NCI-H1436 (cell line): ENCODE results near the gene GNPTG.

ENCODE experiments used
- DNase-seq: peaks from one replicate; lab custom pipeline; 2025; lab: John Stamatoyannopoulos, UW

The GNPTG gene

DNA sequence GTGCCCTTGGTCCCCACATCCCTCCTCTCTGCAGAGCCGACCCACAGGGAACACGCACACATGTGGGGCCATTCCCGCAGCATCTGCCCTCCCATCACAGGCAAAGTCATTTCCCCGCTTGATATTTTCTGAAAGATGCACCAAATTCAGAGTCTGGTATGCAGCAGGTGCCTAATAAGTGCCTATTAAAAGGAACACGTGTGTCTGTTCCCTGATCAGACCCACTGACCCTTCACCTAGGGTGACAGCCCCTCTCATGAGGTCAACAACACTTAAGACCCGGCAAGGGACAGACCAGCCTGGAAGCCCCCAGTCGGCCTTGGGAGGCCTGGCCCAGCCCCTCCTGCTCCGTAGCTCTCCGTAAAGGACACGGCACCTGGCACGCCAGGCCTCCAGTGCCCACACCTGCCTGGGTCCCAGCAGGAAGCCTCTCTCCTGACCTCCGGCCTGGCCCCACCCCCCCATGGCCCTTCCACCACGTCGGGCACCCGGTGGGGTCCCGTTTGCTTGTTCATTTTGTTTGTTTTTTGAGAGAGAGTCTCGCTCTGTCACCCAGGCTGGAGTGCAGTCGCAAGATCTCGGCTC, 42.7 kb downstream of the GNPTG start:
- no peak for DNase-seq

DNA sequence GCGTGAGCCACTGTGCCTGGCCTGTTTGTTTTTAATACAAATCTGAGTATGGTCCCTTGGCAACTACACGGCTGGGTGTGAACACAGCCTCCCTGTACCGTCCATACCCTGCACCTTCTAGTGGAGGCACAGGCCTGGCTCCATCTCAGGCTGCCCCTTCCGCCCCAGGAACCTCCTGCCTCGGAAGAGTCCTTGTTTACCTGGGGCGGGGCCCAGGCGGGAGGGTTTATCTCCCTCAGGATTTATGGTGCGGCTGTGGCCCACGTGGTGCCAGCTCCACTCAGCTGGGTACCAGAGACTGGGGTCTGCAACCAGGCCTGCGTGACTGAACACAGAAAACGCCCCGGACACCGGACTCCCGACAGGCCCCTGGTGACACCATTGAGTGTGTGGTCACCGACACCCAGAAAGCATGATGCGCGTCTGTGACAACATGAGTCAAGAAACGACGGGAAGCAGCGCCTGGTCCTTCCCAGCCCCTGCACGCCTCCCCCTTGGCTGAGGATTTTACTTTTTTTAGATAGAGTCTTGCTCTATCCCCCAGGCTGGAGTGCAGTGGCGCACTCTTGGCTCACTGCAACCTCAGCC, 43.8 kb downstream of the GNPTG start:
- no peak for DNase-seq

DNA sequence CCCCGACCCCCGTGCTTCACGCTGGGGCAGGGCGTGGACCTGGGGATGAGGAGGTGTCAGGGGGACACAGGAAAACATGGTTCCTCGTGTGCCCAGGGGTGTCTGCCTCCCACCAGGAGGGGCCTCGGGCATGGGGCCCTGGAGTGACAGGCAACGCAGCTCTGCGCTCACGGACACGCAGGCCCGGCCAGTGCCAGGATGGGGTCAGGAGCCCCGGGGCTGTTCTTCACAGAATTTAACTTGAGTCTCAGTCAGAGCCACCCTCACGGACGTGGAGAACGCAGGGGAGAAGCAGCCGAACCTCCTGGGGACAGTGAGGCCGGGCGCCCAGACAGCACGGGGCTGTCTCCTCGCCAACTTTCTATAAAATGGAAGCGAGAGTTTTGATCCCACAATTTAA, 46.0 kb downstream of the GNPTG start:
- DNase-seq = no peak

DNA sequence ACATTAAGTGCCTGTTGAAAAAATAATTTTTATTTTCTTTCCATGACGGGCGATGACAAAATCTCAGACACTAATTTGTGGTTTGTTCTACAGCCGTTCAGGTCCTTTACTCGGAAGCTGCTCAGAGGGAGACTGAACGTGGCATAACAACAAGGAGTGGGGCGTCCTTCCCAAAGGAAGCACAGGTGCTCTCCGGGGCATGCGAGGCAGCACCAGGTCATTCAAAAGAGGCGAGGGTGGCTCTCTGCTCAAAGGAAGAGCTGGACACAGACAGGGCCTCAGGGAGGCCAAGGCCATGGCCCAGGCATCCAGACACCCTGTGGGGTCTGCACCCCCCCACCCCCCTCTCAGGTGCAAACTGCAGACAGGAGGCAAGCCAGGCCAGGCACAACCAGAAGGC, 46.6 kb downstream of the GNPTG start:
- DNase-seq = no peak

DNA sequence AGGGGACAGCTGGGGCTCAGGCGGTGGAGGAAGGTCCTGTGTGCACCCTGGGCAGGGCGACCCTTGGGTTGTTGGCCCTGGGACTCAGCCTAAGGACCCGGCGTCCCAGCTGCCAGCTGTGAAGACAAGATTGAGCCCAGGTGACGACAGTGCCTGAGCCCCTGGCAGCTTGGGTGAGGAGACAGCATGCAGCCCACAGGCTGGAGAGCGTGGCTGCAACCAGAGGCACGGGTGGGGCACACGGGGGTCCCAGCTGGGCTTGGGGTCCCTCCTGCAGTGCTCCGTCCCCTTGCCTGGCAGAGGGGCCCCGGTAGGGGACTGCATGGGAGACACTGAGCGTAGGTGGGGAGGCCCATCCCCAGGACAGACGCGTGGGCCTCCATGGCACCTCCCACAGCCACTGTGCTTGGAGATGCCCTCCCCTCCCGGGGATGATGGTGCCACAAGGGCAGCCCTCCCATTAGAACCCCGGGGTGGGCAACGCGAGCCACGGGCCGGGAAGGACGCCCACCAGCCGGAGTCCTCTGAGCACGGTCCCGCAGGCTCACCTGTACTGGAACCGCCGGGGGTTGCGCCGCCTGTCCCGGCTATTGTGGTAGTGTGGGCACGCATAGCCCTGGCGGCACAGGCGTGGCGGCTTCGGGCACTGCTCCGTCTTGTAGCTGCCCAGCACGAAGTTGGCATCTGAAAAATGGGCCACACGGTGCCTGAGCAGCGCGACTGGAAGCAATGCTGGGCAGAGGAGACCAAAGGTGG, 47.3 kb downstream of the GNPTG start:
- no peak for DNase-seq

DNA sequence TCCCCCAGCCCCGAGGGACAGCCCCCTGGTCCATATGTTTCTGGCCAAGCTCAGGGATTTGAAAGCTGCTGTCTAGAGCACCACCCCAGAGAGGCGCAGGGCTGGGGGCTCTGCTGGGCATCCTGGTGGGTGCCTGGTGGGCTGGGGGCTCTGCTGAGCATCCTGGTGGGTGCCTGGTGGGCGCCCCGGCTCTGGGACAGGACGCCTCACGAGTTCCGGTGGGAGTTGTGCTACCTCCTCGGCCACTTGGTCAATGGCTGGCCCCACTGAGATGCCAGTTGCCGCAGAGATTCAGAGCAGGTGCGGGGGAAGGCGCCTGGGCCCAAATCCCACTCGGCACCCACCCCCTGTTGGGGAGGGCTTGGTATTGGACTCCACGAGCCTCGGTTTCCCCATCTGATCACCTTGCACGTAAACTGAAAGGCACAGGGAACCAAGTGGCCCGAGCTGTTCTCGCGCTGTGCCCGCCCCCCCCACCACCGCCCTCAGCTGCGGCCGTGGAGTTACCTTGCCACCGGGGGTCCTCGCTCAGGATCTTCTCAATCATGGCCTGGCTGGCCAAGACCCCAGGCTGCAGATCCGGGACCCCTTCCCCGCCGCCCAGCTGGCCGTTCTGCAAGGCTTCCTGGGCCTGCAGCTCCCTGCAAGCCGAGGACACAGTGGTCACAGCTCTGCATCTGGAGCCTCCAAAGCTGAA, 49.5 kb downstream of the GNPTG start:
- no peak for DNase-seq

DNA sequence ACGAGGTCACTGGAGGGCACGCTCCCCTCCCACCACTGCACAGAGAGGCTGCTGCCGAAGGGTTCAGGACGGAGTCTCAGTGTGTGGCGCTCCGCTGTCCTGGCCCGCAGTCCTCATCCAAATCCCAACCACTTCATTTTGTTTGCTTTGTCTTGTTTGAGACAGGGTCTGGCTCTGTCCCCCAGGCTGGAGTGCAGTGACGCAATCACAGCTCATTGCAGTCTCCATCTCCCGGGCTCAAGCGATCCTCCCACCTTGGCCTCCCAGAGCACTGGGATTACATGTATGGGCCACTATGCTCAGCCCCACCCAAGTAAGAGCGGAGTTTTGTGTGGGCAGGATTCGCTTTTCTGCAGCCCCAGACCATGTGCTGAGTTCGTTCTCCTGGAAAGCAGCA, 50.0 kb downstream of the GNPTG start:
- DNase-seq = no peak

DNA sequence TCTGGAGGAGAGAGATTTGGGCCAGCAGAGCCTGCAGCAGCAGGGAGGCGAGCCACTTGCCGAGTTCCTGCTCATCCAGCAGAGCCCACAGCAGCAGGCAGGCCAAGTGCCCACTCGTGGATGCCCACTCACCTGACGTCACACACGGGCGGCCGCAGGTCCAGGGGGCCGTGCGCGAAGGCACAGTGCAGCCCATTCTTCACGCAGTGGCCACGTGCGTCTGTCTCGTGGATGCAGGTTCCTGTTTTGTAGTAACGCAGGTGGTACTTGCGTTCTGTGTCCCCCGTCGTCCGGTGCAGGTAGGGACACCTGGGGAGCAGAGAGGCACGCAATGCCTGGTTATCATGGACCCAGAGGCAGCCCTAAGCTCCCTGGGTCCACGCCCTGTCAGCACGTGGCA, 51.3 kb downstream of the GNPTG start:
- DNase-seq = no peak

DNA sequence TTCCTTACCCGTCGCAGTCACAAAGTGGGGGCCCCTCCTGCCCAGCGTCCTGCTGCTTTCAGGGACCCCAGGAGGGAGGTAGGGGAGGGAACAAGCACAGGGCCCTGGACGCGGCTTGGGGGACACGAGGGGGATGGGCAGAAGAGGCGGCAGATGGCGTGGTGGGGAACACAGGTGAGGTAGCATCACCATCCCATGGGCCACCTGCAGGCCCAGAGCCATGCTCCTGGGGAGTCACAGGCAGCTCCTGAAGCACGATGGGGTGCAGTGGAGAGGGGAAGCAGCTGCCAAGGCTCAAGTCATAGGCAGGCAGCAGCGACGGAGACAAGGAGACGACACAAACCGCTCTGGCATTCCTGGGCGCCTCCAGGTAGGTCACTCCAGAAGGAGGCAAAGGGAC, 52.0 kb downstream of the GNPTG start:
- no peak for DNase-seq

DNA sequence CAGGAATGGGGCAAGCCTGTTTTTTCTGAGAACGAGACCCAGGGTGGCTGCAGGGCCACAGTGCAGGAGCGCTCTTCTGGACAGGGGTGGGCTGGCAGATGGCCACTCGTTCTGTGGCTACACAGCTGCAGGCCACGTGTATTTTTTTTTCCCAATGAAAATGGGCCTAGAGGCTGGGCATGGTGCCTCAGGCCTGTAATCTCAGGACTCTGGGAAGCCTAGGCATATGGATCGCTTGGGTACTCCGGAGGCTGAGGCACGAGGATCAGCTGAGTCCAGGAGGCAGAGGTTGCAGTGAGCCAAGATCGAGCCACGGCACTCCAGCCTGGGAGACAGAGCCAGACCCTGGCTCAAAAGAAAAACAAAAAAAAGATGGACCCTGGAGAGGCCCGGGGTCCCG, 56.0 kb downstream of the GNPTG start:
- DNase-seq = no peak

DNA sequence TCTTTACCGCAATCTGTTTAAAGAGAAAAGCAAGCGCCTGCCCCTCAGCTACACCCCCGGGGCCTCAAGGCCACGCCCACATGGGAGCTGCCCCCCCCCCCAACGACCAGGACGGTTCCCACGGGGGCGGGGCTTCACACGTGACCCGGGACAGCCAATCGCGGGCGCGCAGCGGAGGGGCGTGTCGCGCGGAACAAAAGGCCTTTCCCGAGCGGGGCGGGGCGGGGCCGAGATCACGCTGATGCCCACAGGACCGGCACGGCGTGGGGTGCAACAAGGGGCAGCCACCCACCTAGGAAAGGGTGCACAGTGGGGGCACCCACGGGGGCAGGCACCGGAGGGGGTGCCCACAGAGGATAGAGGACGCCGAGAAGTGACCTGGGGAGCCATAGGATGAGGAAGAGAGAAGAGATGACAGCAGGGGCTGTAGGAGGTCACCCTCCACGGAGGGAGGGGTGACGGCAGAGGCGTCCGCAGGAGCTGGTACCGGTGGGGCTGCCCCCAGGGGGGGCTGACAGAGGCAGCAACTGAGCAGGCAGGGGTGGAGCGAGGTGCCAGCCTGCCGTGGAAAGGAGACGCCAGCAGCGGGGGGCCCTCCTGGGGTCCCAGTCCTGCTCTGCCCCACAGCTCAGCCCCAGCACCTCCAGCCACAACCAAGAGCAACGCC, 56.6 kb downstream of the GNPTG start:
- peak; percentile 89 for DNase-seq

DNA sequence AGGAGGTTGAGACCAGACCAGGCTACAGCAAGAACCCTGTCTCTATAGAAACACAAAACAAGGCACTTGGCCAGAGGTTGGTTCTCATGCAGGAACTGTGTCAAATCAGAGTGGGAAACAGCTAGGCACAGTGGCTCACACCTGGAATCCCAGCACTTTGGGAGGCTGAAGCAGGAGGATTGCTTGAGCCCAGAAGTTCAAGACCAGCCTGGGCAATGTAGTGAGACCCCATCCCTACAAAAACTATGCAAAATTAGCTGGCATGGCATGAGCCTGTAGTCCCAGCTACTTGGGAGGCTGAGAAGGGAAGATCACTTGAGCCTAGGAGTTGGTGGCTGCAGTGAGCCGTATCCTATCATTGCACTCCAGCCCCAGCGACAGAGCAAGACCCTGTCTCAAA, 61.1 kb downstream of the GNPTG start:
- DNase-seq = no peak
